GM19043 (cell line): ENCODE measurements around the gene RTN4.
"Not testable (repeated sequence)": the region's sequence is repeated elsewhere in the genome, so short reads cannot be mapped to it uniquely, and the experiment has no call there.

Experiments used
- ATAC-seq: cut with Tn5 transposase; IDR thresholded peaks from one replicate; pipeline ENCODE4 v1.9.1; 2021; ENCODE audit warnings: low read depth; ENCODE audit not compliant: unreplicated experiment

The RTN4 gene

DNA sequence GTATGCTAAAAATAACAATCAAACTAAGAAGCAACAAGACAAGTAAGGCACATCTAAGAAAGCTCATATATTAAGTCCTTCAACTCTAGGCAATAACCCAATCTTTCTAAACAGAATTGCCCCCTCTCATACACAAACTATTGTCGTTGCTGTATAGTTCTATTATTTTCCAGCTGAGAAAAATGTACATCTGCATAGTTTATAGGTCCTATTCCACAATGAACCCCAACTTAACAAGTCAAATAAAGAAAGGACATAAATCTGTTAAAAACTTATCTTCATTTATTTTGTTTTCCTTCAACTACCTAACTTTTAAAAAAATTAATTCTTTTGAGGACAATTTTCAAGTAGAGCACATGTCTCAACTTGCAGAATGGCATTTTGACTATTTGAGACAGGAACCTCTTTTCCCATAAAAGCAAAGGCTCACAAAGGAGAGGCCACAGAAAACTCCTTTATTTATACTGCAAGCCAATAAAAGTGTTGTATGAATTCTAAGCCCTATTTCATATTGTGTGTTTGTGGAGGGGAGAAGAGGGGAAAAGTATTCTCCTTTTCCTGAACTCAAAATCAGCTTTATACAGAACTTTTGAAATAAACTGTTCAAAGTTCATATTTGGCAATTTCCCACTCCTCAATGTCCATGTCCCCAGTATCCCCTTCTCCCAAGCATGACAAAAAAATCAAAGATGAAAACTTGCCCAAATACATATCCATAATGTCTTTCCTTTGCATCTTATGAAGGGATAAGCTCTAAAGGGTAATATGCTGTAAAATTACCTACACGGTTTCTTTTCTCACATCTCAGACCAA lies 37.4 kb downstream of the RTN4 start:
- no peak for ATAC-seq

DNA sequence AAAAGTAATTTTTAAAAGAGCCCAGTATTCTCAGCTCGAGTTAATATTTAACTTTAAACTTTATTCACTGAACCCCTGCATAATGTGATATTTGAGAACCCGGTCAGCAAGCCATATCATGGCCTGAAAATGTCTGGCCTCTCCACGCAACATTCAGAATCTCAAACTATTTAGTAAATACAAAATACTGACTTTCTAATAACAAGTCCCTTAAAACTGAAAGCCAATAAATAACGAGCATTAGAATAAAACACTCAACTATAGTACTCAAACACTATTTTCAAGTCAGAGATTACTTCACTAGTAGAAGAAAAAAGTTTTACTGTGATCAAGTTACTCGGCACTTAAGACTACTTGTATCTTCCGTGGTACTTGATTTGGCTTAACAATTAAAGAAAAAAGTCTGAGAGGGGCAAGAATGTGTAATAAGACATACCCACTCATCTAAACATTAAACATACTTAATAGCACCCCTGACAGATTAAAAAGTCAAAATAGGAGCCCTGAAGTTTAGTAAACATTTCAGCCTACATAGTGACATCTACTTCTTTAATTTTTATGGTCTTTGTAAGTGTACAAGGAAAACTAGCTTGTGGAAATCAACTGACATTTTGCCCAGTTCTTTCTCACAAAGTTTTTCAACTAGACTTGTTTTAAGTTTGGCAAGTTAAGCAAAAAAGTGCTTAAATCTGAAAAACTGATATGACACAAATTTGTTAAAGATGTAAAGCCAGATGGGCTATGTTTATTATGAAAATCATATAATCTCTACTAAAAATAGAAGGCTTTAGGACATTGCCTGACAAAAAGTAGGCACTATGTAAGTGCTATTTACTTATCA lies 38.2 kb downstream of the RTN4 start:
- ATAC-seq, result no peak

DNA sequence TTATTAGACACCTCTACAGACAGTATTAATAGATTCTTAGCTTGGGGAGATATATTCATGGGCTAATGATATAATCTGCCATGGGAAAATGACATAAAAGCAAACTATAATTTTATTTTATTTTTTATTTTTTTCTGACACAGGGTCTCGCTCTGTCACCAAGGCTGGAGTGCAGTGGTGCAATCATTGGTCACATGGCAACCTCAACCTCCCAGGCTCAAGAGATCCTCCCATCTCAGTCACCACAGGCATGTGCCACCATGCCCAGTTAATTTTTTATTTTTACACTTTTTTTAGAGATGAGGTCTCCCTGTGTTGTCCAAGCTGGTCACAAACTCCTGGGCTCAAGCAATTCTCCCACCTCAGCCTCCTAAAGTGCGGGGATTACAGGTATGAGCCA lies 39.3 kb downstream of the RTN4 start:
- no peak for ATAC-seq

DNA sequence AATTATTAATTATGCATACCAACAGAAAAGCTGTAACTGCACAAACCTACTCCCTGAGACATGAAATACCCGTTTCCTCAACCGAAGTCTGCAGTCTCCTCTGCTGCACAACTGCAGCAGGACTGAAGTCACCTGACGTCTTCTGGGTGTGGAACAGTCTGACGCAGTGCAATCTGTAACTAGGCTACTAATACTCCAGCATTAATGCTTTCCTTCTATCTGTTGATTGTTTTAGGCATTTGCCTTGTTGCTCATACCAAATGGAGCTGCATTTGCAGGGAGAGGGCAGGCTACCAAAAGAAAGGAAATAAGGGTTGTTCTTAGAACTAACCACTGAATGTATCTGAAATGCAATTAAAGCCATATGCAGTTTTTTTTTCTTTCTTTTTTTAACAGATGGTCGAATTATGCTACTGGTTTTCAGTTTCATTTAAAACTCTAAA lies 40.1 kb downstream of the RTN4 start:
- ATAC-seq, result peak; percentile 95

DNA sequence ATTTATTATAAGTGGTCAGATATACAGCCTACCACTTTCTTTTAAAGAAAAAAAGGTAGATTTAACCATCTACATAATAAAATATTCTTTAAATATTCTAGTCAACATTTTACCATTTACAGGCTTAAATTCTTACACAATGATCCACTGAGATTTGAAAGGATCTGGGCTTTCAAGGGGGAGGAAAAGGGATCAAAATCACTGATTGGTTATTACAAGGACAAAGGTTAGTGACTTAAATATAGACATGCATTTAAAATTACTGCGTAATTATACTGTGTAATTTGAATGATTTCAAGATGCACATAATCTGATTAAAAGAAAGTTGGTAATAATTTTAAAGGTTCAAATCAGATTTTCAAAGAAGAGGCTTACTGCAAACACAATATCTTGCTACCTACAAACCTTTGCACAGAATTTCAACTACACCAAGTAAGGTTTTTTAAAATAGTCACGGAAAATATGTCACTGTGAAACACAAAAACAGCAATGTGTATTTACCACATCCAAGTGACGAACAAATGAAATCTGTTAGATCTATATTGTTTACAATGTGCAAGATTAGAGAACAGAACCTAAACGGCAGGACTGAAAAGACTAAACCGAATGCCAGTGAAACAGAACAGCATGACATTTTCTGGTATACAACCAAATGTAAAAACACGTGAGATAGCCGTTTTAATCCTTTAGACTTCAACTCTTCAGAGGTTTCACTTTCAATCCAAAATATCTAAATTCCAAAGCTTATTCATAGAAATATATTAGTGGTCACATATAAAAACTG lies 40.8 kb downstream of the RTN4 start:
- no peak for ATAC-seq

DNA sequence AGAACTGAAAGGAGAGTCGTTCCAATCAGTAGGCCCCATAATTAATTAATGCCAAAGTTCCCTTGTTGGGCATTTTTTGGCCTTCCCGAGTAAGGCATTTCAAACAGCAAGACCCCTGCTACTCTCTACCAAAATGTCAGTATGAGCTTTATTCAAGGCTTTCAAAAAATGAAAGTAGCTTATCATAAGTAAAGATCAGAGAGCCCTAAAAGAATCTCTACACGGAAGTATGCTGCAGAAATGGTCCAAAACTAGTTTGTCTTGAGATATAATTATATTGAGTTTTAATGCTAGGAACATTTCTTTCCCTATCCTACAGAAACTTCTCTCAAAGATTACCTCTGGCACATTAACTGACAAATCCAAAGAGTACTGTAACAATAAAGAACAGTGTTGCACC lies 43.9 kb downstream of the RTN4 start:
- ATAC-seq, result no peak

DNA sequence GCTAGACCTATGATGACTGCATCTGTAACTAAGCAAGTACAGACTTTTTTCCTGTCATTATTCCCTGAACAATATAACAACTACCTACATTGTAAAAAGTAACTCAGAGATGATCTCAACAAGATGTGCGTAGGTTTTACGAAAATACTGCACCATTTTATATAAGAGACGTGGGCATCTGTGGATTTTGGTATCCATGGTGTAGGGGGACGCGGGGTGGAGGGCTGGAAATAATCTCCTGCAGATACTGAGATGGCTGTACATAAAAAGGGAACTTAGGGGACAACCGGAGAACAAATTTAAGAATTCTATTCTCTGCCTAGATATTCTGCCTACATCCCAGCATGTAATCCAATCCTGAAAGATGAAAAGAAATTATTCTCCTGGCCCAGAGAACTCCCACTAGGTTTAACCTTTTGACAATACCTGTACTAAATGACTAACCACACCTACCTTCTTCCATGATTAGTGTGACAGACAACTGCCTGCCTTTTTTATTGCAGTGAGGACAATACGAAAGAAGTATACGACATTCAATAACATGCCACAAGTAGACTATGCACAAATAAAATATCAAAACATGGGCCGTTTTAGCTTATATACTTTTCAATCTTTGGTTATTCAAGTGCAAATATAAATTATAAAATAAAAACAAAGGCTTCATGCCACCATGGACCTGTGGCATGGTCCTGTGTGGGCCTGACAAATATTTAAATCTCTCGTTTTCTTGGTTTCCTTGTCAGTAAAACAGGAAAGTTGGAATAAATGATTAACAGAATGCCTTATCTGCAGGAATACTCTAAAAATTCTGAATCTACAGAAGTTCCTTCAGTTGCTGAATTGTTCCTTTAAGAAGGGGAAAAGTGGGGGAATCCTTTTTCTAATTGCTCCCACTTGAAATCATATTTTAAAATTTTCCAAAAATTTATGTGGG lies 46.3 kb downstream of the RTN4 start:
- ATAC-seq, result no peak

DNA sequence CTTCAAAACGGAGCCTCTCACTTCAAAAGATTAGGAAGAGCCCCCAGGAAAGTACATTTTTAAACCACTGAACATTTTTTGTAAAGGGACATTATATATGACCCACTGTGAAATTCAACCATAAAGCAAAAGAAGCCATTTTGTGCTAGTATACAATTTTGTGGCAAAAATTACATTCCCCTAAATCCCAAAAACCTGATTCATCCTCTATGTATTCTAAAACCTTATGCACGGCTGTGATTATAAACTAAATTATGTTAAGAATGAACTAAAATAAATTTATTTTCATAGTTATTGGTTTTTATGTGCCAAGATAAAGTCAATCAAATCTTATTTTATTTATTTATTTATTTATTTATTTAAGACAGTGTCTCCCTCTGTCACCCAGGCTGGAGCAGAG lies 48.5 kb downstream of the RTN4 start:
- ATAC-seq, result no peak

DNA sequence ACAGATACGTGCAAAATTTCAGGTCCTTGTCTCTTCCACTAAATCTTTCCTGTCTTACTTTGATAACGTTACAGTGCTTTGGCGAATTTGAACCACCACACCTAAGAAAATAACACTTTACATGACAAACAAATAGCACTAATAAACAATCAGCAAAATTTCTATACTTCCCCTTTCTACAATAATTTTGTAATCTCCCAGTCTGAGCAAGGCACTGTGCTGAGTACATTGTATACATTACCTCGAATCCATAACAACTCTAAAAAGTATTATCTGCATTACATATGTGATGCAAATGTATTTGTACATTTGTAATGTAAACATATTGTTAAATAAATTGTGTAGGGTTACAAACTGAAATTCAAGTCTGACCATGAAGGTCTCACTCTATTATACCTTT lies 49.9 kb downstream of the RTN4 start:
- ATAC-seq, result no peak

DNA sequence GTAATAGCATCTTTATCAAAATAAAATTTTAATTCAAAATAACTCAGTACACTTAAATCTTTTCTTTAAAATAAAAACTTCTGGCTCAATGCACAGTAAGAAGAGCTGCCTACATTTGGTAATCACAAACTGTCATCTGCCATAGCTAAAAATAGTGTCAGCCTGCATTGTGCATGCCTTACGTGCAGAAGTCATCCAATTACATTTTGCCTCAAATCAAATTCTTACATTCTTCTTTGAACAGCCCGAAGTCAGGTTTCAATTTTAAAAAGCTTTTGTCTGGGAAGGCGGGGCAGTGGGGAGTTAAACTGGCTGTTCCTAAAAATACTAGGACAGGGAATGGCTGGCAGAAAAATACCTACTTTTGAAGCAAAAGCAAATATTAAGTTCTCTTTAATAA lies 51.1 kb downstream of the RTN4 start:
- ATAC-seq, result no peak

DNA sequence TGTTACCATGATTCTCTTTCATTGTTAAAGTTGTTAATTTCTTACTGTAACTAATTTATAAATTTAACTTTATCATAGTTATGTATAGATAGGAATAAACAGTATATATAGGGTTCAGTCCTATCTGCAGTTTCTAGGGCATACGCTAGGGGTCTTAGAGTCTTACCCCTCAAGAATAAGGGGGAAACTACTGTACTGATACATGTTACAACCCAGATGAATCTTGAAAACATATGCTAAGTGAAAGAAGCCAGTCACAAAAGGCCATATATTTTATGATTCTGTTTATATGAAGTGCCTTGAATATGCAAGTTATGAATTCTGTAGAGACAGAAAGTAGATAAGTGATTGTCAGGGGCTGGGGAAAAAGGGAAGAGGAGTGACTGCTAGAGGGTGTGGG lies 52.4 kb downstream of the RTN4 start:
- ATAC-seq, result no peak

DNA sequence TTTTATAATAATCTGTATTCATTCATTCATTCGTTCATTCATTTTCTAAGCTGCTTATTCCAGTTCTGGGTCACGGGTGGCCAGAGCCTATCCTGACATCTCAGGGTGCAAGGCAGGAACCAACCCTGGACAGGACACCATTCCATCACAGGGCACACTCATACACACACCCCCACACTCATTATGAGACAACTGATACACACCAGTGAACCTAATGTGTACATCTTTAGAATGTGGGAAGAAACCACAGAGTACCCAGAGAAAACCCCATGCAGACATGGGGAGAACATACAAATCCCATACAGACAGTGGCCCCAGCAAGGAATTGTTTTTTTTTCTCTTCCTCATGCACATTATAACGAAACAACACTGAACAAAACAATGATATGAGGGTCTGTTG lies 54.7 kb downstream of the RTN4 start:
- ATAC-seq, result no peak

DNA sequence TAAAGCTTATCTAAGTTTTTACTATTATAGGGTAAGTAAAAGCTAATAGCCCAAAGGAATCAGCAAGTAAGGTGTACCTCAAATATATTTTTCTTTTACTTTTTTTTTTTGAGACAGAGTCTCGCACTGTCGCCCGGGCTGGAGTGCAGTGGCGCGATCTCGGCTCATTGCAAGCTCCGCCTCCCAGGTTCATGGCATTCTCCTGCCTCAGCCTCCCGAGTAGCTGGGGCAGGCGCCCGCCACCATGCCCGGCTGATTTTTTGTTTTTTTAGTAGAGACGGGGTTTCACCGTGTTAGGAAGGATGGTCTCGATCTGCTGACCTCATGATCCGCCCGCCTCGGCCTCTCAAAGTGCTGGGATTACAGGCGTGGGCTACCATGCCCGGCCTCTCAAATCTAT lies 59.6 kb downstream of the RTN4 start:
- not testable (repeated sequence) for ATAC-seq

DNA sequence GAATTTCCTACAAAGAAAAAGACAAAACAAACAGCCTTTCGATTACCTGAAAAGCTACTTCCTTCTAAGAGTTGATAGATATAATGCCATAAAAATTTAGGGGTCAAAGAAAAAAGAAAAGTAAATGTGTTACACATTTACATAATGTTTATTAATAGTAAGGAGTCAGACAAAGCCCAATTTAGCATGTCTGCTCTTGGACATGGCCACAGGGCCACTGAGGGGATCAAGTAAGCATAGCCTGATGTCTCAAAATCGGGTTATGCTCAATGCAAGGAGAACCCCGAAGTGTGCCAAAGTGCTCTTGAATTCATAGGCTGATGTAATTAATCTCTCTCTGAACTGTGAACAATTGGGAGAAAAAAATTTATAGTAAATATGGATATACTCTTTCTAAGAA lies 61.6 kb downstream of the RTN4 start:
- ATAC-seq, result no peak

DNA sequence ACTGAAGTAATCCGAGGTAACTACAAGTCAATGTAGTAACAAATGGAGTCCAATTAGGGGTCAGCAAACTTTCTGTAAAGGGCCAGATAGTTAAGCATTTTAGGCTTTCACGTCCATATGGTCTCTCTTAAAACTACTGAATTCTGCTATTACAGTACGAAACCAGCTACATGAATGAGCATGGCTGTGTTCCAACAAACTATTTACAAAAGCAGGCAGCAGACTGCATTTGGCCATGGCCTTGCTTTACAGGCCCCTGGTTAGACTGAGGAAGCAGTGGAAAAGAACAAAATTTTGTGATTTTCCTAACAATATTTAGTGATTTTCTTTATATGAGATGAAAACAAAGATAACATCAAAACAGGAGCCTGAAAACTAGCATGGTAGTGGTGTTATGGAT lies 64.0 kb downstream of the RTN4 start:
- no peak for ATAC-seq

DNA sequence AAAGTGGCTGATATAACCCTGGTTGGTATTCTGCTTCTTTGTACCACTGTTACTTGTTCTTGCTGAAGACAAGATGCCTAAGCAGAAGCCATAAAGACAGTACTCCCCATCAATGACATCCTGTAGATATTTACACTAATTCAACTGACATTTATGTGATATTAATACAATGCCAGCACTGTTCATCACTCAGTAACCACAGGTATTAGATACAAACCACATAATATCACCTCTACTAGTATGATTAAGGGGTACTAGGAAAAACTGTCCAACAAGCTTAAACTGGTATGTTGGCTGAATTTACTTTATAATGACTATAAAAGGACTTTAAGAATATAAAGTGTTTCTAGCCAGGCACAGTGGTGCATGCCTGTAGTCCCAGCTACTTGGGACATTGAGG lies 65.8 kb downstream of the RTN4 start:
- no peak for ATAC-seq

DNA sequence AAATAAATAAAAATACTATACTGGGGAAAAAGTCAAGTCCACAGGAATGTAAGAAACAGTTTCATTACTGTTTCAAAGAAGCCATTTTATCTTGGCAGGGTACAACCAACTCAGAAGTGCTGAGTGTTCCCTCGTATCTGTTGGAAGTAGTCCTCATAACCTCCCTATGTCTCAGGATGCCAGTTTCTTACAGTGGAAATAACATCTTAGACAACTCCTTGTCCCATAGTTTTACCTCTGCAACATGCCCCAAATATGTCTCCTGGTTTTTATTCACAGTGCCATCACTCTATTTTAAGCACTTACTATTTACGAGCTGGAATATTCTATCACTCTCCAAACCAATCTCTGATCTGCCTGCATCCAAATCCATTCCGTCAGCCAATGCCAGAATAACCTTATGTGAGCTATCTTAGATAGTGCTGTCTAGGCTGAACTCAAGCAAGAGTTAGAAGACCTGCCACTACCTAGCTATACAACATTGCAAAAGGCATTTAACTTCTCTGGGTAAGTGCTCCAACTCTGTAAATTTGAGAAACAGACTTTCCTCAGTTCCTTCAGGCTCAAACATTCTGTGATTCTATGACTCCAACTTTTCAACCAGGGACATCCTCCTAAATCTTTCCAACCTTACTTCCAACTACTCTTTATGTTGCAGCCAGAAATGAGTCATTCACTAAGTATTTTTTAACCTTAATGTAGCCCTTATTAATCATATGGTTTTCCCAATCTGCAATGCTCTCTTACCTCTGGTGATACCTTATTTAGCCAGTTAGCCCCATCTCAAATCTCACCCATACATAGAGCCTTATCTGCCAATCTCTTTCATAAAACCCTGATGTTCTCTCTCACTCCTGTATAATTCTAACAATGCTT lies 66.7 kb downstream of the RTN4 start:
- ATAC-seq, result no peak

DNA sequence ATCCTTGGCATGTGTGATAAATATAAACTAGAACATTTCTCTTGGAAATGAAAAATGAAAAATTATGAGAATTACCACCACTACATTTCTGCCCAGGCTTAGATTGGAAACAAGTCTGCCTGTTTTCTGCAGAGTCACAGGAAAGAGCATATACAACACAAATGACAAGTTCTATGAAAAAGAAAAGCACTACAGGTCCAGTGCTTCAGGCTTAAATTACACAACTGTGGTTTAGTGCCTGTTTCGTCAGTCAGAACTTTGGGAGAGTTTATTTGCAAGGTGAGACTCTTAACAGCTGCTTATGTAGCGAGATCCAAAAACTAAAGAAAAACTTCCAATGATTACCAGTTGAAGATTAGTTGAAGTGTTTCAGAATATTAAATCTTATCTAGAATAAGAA lies 68.9 kb downstream of the RTN4 start:
- ATAC-seq, result no peak
